PC-9 (cell line): ENCODE data around the gene LPO. TPM values are rescaled to one million over a fixed set of nuclear protein-coding genes. Genes with fewer than 3 reads are reported as not detected.
A peak's percentile ranks its signal among the peaks of the same experiment; 100 is the strongest.

Source experiments
- BruUV-seq: library from RNA; stranded (reverse); fragments of 400-500 nt; replicated peaks from 2 replicates; lab custom pipeline; 2021; lab: Mats Ljungman, UMichigan
- CTCF ChIA-PET: fragments of 300-600 bp; sonication (Branson Sonifier 250); formaldehyde crosslinking; loops from one replicate; lab custom pipeline; 2022; ENCODE audit warnings: antibody characterized with exemption; lab: Charles Lee
- POLR2A ChIA-PET: fragments of 300-600 bp; sonication (Branson Sonifier 250); formaldehyde crosslinking; loops from one replicate; lab custom pipeline; 2022; ENCODE audit warnings: antibody characterized with exemption; ENCODE audit not compliant: unreplicated experiment; lab: Charles Lee
- DNase-seq, 2 experiments: peaks; one replicate each; pipeline versions ENCODE4 v3.0.0 to v3.0.0-alpha.2; 2015 to 2022; ENCODE audit warnings: mixed read lengths in 1 of 2
- H2AFZ ChIP-seq: fragments of 200-600 bp; sonication (generic); 2 replicates; pipeline ENCODE4 v1.8.1; 2017; ENCODE audit warnings: antibody characterized with exemption
- H3F3A ChIP-seq: fragments of 200-600 bp; sonication (generic); 2 replicates; pipeline ENCODE4 v1.8.1; 2017; ENCODE audit warnings: antibody characterized with exemption, mild to moderate bottlenecking, low read depth; ENCODE audit not compliant: insufficient read depth
- H3K27ac ChIP-seq: fragments of 200-600 bp; sonication (generic); 2 replicates; pipeline ENCODE4 v1.6.1; 2016; ENCODE audit warnings: mixed run types
- H3K27me3 ChIP-seq: fragments of 200-600 bp; sonication (generic); 2 replicates; pipeline ENCODE4 v1.6.1; 2016; ENCODE audit warnings: low read depth, mixed run types; ENCODE audit not compliant: insufficient read depth
- H3K36me3 ChIP-seq: fragments of 200-600 bp; sonication (generic); 2 replicates; pipeline ENCODE4 v1.6.1; 2016; ENCODE audit warnings: low read depth, mixed run types
- H3K4me1 ChIP-seq: fragments of 200-600 bp; sonication (generic); replicated peaks from 2 replicates; pipeline ENCODE4 v1.6.1; 2016; ENCODE audit warnings: mixed run types; ENCODE audit not compliant: insufficient read depth
- H3K4me2 ChIP-seq: fragments of 200-600 bp; sonication (generic); 2 replicates; pipeline ENCODE4 v1.6.1; 2017; ENCODE audit warnings: mixed run types
- H3K4me3 ChIP-seq: fragments of 200-600 bp; sonication (generic); 2 replicates; pipeline ENCODE4 v1.6.1; 2016; ENCODE audit warnings: mixed run types
- H3K79me2 ChIP-seq: fragments of 200-600 bp; sonication (generic); 2 replicates; pipeline ENCODE4 v1.6.1; 2017; ENCODE audit warnings: low read depth, mixed run types
- H3K9me2 ChIP-seq: fragments of 200-600 bp; sonication (generic); 2 replicates; pipeline ENCODE4 v1.8.1; 2017; ENCODE audit warnings: mild to moderate bottlenecking; ENCODE audit not compliant: insufficient read depth
- H3K9me3 ChIP-seq: fragments of 200-600 bp; sonication (generic); 2 replicates; pipeline ENCODE4 v1.8.1; 2016; ENCODE audit warnings: low read depth; ENCODE audit not compliant: insufficient read depth
- H4K20me1 ChIP-seq: fragments of 200-600 bp; sonication (generic); 2 replicates; pipeline ENCODE4 v1.8.1; 2017; ENCODE audit not compliant: insufficient read depth
- EZH2 ChIP-seq: fragments of 200-600 bp; sonication (generic); IDR thresholded peaks from 2 replicates; pipeline ENCODE4 v1.8.0; 2017; ENCODE audit warnings: antibody characterized with exemption, low read depth
- intact Hi-C: fragments of 100-400 bp; cut with micrococcal nuclease; formaldehyde crosslinking; loops from one replicate; pipeline ENCODE4 v1.10.0; 2022; ENCODE audit not compliant: unreplicated experiment
- total RNA-seq: library from RNA; stranded (reverse); gene quantifications from 2 replicates; pipeline ENCODE4 v1.2.3, GENCODE V29; 2021
- TF ChIP-seq, protein P1 (sequence below): fragments of 200-600 bp; sonication (generic); conservative IDR thresholded peaks from 2 replicates; pipeline ENCODE4 v1.6.1; 2017; ENCODE audit warnings: mixed run types, antibody characterized with exemption, mild to moderate bottlenecking, moderate library complexity

LPO gene
- total RNA-seq, 1 experiment from 2014 or later: not detected

DNA sequence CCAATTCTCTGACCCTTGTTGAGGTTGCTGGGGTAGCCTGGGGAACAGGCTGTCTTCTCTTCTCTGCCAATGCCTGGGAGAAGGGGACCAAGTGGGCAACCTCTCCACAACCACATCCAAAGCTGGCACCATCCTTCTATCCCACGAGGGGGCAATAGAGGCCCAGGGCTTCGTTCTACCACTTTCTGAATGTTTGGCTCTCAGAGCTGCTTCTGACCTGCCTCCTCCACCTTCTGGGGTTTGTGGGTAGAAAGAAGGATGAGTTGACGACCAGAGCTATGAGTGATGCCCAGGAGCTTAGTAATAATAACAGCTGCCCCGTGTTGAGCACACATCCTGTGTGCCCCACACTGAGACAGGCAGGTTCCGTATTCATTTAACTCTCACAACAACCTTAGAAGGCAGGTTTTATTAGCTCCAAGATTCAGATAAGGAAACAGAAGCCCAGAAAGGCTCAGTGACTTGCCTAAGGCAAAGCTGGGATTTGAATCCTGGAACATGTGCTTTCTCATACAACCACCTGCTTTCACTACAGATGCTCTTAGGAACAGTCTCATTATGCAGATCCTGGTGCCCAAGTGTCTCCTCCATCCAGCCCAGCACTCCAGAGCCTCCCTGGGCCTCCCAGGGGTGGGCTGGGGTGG, 79.2 kb downstream of the LPO start:
- no TSS peak for BruUV-seq
- no peaks in the 10 kb centered on the region for H3K9me2 ChIP-seq
- H3K27ac ChIP-seq: no peak overlapping the region
- POLR2A ChIA-PET: no interaction called here
- H3K79me2 ChIP-seq: no peaks in the 10 kb centered on the region
- peaks cover 60% of the 10 kb centered on the region; the same call in 1 of the 2 replicates for H3K27me3 ChIP-seq
- H2AFZ ChIP-seq: no peak overlapping the region
- no peak for TF ChIP-seq EZH2
- TF ChIP-seq, protein P1, sequence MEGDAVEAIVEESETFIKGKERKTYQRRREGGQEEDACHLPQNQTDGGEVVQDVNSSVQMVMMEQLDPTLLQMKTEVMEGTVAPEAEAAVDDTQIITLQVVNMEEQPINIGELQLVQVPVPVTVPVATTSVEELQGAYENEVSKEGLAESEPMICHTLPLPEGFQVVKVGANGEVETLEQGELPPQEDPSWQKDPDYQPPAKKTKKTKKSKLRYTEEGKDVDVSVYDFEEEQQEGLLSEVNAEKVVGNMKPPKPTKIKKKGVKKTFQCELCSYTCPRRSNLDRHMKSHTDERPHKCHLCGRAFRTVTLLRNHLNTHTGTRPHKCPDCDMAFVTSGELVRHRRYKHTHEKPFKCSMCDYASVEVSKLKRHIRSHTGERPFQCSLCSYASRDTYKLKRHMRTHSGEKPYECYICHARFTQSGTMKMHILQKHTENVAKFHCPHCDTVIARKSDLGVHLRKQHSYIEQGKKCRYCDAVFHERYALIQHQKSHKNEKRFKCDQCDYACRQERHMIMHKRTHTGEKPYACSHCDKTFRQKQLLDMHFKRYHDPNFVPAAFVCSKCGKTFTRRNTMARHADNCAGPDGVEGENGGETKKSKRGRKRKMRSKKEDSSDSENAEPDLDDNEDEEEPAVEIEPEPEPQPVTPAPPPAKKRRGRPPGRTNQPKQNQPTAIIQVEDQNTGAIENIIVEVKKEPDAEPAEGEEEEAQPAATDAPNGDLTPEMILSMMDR: peak; percentile 88
- no peak overlapping the region for H3K4me3 ChIP-seq
- H3F3A ChIP-seq: no peaks in the 10 kb centered on the region
- intact Hi-C loops: loop anchor here (1.0 to 10.0 kb wide), 3 partner anchors 100 to 687 kb away; partner anchors contain the start of gene RNF43
- H3K36me3 ChIP-seq: no peaks in the 10 kb centered on the region
- H3K9me3 ChIP-seq: no peaks in the 10 kb centered on the region
- H4K20me1 ChIP-seq: no peaks in the 10 kb centered on the region
- CTCF ChIA-PET: interaction anchor here (0.5 to 1.7 kb wide), 7 partner anchors 83 to 362 kb away, joined by 3 to 28 read pairs (median 5); partner anchors contain the start of genes CUEDC1 and RNF43
- no peak overlapping the region for H3K4me2 ChIP-seq
- DNase-seq: peak; percentile 58 to 71
- no peaks in the 10 kb centered on the region for H3K4me1 ChIP-seq

DNA sequence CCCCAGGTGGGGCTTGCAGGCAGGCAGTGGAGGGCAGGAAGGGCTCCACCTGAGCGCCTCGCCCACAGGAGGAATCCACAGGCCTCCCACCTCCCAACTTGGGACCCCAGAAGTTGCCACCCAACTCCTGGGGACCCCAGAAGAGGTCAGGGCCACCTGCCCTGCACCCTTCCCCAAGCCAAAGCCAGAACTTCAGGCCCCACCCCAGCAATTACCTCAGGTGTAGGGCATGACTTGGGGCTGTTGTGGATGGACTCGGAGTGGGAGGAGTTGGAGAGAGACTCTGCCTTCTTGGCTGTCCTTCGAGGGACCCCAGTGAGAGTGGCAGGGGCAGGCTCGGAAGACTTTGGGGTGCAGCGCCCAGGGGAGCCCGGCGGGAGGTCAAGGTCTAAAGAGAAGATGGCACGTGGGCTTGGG, 79.7 kb downstream of the LPO start:
- no peaks in the 10 kb centered on the region for H3K36me3 ChIP-seq
- peaks cover 62% of the 10 kb centered on the region for H3K27me3 ChIP-seq
- H3K27ac ChIP-seq: no peak overlapping the region
- BruUV-seq: no TSS peak
- ChIA-PET POLR2A (no interaction called here), CTCF (interaction anchor here (0.5 to 1.7 kb wide), 5 partner anchors 82 to 312 kb away, joined by 3 to 28 read pairs (median 5); partner anchors contain the start of gene RNF43)
- no peak overlapping the region for H2AFZ ChIP-seq
- no peaks in the 10 kb centered on the region for H3F3A ChIP-seq
- no peaks in the 10 kb centered on the region for H3K9me2 ChIP-seq
- H3K79me2 ChIP-seq: no peaks in the 10 kb centered on the region
- H3K4me2 ChIP-seq: no peak overlapping the region
- no peaks in the 10 kb centered on the region for H4K20me1 ChIP-seq
- no peaks in the 10 kb centered on the region for H3K9me3 ChIP-seq
- no peak overlapping the region for H3K4me3 ChIP-seq
- TF ChIP-seq, protein P1: no peak
- no peak for TF ChIP-seq EZH2
- no peak for DNase-seq
- intact Hi-C loops: loop anchor here (10.0 kb wide), 1 partner anchor 687 kb away; no protein-coding TSS in a partner anchor
- H3K4me1 ChIP-seq: no peaks in the 10 kb centered on the region

Other genes starting within 250 kb of the LPO start
- 210 and 278 TPM in 2 replicates for gene SRSF1, start 231.3 kb upstream of the LPO start, total RNA-seq
- 29.3 and 36.2 TPM in 2 replicates for gene DYNLL2, start 155.2 kb upstream of the LPO start, total RNA-seq
- not detected in 2 replicates for gene OR4D1, start 90.2 kb upstream of the LPO start, total RNA-seq
- gene OR4D2, start 71.6 kb upstream of the LPO start, total RNA-seq: not detected in 2 replicates
- not detected in 2 replicates for gene EPX, start 45.9 kb upstream of the LPO start, total RNA-seq
- 28.6 and 30.1 TPM in 2 replicates for gene MKS1, start 19.3 kb upstream of the LPO start, total RNA-seq
- not detected in 2 replicates for gene MPO, start 42.4 kb downstream of the LPO start, total RNA-seq
- 0.15 and 0.18 TPM in 2 replicates for gene TSPOAP1, start 90.2 kb downstream of the LPO start, total RNA-seq
- 72.2 and 74.8 TPM in 2 replicates for gene SUPT4H1, start 113.6 kb downstream of the LPO start, total RNA-seq
- gene RNF43, start 178.9 kb downstream of the LPO start, total RNA-seq: 0.33 TPM in 1 of 2 replicates, not detected in the other
- gene HSF5, start 249.8 kb downstream of the LPO start, total RNA-seq: not detected in 2 replicates